ENCODE measurements around the gene CDH12. TPM values are rescaled to one million over a fixed set of nuclear protein-coding genes. Genes with fewer than 3 reads are reported as not detected.

CDH12 gene
- total RNA-seq, 1 experiment from 2014 or later: not detected

GRCh38 chr5:22390888-22391287 is 462.3 kb downstream of the CDH12 start:
- no peaks in the 10 kb centered on the region for H3K4me1 ChIP-seq (ENCODE audit: low read length)
- no peak for DNase-seq
- no peaks in the 10 kb centered on the region for H3K79me2 ChIP-seq (ENCODE audit: low read length)
- no peak overlapping the region for H2AFZ ChIP-seq (ENCODE audit: low read length)
- no peak overlapping the region for H3K27ac ChIP-seq (ENCODE audit: low read length)
- H3K4me3 ChIP-seq (ENCODE audit: low read length): no peak overlapping the region
- H3K4me2 ChIP-seq (ENCODE audit: low read depth, low read length, poor library complexity, severe bottlenecking): no peak overlapping the region
- H4K20me1 ChIP-seq (ENCODE audit: insufficient read depth, low read depth, low read length): no peaks in the 10 kb centered on the region
- H3K9ac ChIP-seq (ENCODE audit: low read length): no peak overlapping the region
- H3K27me3 ChIP-seq (ENCODE audit: low read length): no peaks in the 10 kb centered on the region
- H3K9me3 ChIP-seq (ENCODE audit: low read length): no peaks in the 10 kb centered on the region
- no peaks in the 10 kb centered on the region for H3K9me2 ChIP-seq (replicated peaks; ENCODE audit: insufficient read depth, low read length)
- H3K36me3 ChIP-seq (ENCODE audit: insufficient read depth, low read length): no peaks in the 10 kb centered on the region

GRCh38 chr5:22372826-22373660 is 480.1 kb downstream of the CDH12 start:
- H3K27ac ChIP-seq (ENCODE audit: low read length): no peak overlapping the region
- no peak overlapping the region for H3K4me3 ChIP-seq (ENCODE audit: low read length)
- H3K9me3 ChIP-seq (ENCODE audit: low read length): no peaks in the 10 kb centered on the region; the same call in 1 of the 2 replicates
- H3K27me3 ChIP-seq (ENCODE audit: low read length): no peaks in the 10 kb centered on the region
- no peak overlapping the region for H3K4me2 ChIP-seq (ENCODE audit: low read depth, low read length, poor library complexity, severe bottlenecking)
- H3K4me1 ChIP-seq (ENCODE audit: low read length): no peaks in the 10 kb centered on the region
- H3K9ac ChIP-seq (ENCODE audit: low read length): no peak overlapping the region
- no peaks in the 10 kb centered on the region for H4K20me1 ChIP-seq (ENCODE audit: insufficient read depth, low read depth, low read length)
- no peak for DNase-seq
- H3K36me3 ChIP-seq (ENCODE audit: insufficient read depth, low read length): no peaks in the 10 kb centered on the region
- no peaks in the 10 kb centered on the region for H3K9me2 ChIP-seq (replicated peaks; ENCODE audit: insufficient read depth, low read length)
- H3K79me2 ChIP-seq (ENCODE audit: low read length): no peaks in the 10 kb centered on the region
- H2AFZ ChIP-seq (ENCODE audit: low read length): no peak overlapping the region

GRCh38 chr5:22372376-22372775 is 480.8 kb downstream of the CDH12 start:
- no peaks in the 10 kb centered on the region for H3K36me3 ChIP-seq (ENCODE audit: insufficient read depth, low read length)
- H2AFZ ChIP-seq (ENCODE audit: low read length): no peak overlapping the region
- H3K4me1 ChIP-seq (ENCODE audit: low read length): no peaks in the 10 kb centered on the region
- H3K9me2 ChIP-seq (replicated peaks; ENCODE audit: insufficient read depth, low read length): no peaks in the 10 kb centered on the region
- H3K9me3 ChIP-seq (ENCODE audit: low read length): no peaks in the 10 kb centered on the region; the same call in 1 of the 2 replicates
- no peaks in the 10 kb centered on the region for H4K20me1 ChIP-seq (ENCODE audit: insufficient read depth, low read depth, low read length)
- no peak overlapping the region for H3K27ac ChIP-seq (ENCODE audit: low read length)
- no peak overlapping the region for H3K9ac ChIP-seq (ENCODE audit: low read length)
- no peak overlapping the region for H3K4me3 ChIP-seq (ENCODE audit: low read length)
- H3K4me2 ChIP-seq (ENCODE audit: low read depth, low read length, poor library complexity, severe bottlenecking): no peak overlapping the region
- no peaks in the 10 kb centered on the region for H3K27me3 ChIP-seq (ENCODE audit: low read length)
- DNase-seq: no peak
- H3K79me2 ChIP-seq (ENCODE audit: low read length): no peaks in the 10 kb centered on the region

- Histone ChIP-seq H3K27ac (ENCODE audit: low read length) (no peak overlapping the region), H4K20me1 (ENCODE audit: insufficient read depth, low read depth, low read length) (no peaks in the 10 kb centered on the region), H3K4me3 (ENCODE audit: low read length) (no peak overlapping the region), H3K27me3 (ENCODE audit: low read length) (no peaks in the 10 kb centered on the region), H3K9me2 (replicated peaks; ENCODE audit: insufficient read depth, low read length) (no peaks in the 10 kb centered on the region), H3K79me2 (ENCODE audit: low read length) (no peaks in the 10 kb centered on the region), H3K4me2 (ENCODE audit: low read depth, low read length, poor library complexity, severe bottlenecking) (no peak overlapping the region), H3K9ac (ENCODE audit: low read length) (no peak overlapping the region), H3K4me1 (ENCODE audit: low read length) (no peaks in the 10 kb centered on the region), H3K9me3 (ENCODE audit: low read length) (0 out of 2 replicates have a peak, but pooled peaks cover 4% of the 10 kb centered on the region), H2AFZ (ENCODE audit: low read length) (no peak overlapping the region), H3K36me3 (ENCODE audit: insufficient read depth, low read length) (no peaks in the 10 kb centered on the region)
- no peak for DNase-seq
Measured at GRCh38 chr5:22354956-22355355, 498.2 kb downstream of the CDH12 start.

GRCh38 chr5:22352493-22352892 is 500.7 kb downstream of the CDH12 start:
- Histone ChIP-seq H3K4me2 (ENCODE audit: low read depth, low read length, poor library complexity, severe bottlenecking) (no peak overlapping the region), H3K27ac (ENCODE audit: low read length) (no peak overlapping the region), H3K9ac (ENCODE audit: low read length) (no peak overlapping the region), H3K27me3 (ENCODE audit: low read length) (no peaks in the 10 kb centered on the region), H3K4me1 (ENCODE audit: low read length) (no peaks in the 10 kb centered on the region), H3K36me3 (ENCODE audit: insufficient read depth, low read length) (no peaks in the 10 kb centered on the region), H3K4me3 (ENCODE audit: low read length) (no peak overlapping the region), H3K9me3 (ENCODE audit: low read length) (0 out of 2 replicates have a peak, but pooled peaks cover 4% of the 10 kb centered on the region), H3K9me2 (replicated peaks; ENCODE audit: insufficient read depth, low read length) (no peaks in the 10 kb centered on the region), H3K79me2 (ENCODE audit: low read length) (no peaks in the 10 kb centered on the region), H2AFZ (ENCODE audit: low read length) (no peak overlapping the region), H4K20me1 (ENCODE audit: insufficient read depth, low read depth, low read length) (no peaks in the 10 kb centered on the region)
- no peak for DNase-seq

GRCh38 chr5:22351178-22351577 is 502.0 kb downstream of the CDH12 start:
- Histone ChIP-seq H3K79me2 (ENCODE audit: low read length) (no peaks in the 10 kb centered on the region), H3K9me3 (ENCODE audit: low read length) (0 out of 2 replicates have a peak, but pooled peaks cover 4% of the 10 kb centered on the region), H2AFZ (ENCODE audit: low read length) (no peak overlapping the region), H3K36me3 (ENCODE audit: insufficient read depth, low read length) (no peaks in the 10 kb centered on the region), H3K9me2 (replicated peaks; ENCODE audit: insufficient read depth, low read length) (no peaks in the 10 kb centered on the region), H3K4me1 (ENCODE audit: low read length) (no peaks in the 10 kb centered on the region), H3K27me3 (ENCODE audit: low read length) (no peaks in the 10 kb centered on the region), H3K9ac (ENCODE audit: low read length) (no peak overlapping the region), H4K20me1 (ENCODE audit: insufficient read depth, low read depth, low read length) (no peaks in the 10 kb centered on the region), H3K4me3 (ENCODE audit: low read length) (no peak overlapping the region), H3K27ac (ENCODE audit: low read length) (no peak overlapping the region), H3K4me2 (ENCODE audit: low read depth, low read length, poor library complexity, severe bottlenecking) (no peak overlapping the region)
- no peak for DNase-seq

- 0 out of 2 replicates have a peak, but pooled peaks cover 4% of the 10 kb centered on the region for H3K9me3 ChIP-seq (ENCODE audit: low read length)
- no peak overlapping the region for H3K4me3 ChIP-seq (ENCODE audit: low read length)
- H3K4me2 ChIP-seq (ENCODE audit: low read depth, low read length, poor library complexity, severe bottlenecking): no peak overlapping the region
- H3K79me2 ChIP-seq (ENCODE audit: low read length): no peaks in the 10 kb centered on the region
- H3K36me3 ChIP-seq (ENCODE audit: insufficient read depth, low read length): no peaks in the 10 kb centered on the region
- H3K9me2 ChIP-seq (replicated peaks; ENCODE audit: insufficient read depth, low read length): no peaks in the 10 kb centered on the region
- no peak overlapping the region for H3K9ac ChIP-seq (ENCODE audit: low read length)
- H3K27ac ChIP-seq (ENCODE audit: low read length): no peak overlapping the region
- no peak overlapping the region for H2AFZ ChIP-seq (ENCODE audit: low read length)
- DNase-seq: no peak
- no peaks in the 10 kb centered on the region for H3K27me3 ChIP-seq (ENCODE audit: low read length)
- H4K20me1 ChIP-seq (ENCODE audit: insufficient read depth, low read depth, low read length): no peaks in the 10 kb centered on the region
- H3K4me1 ChIP-seq (ENCODE audit: low read length): no peaks in the 10 kb centered on the region
Measured at GRCh38 chr5:22348027-22348426, 505.1 kb downstream of the CDH12 start.

GRCh38 chr5:22344000-22344399 is 509.1 kb downstream of the CDH12 start:
- Histone ChIP-seq H3K9me3 (ENCODE audit: low read length) (no peaks in the 10 kb centered on the region), H2AFZ (ENCODE audit: low read length) (no peak overlapping the region)

More at GRCh38 chr5:22344000-22344399, 509.1 kb downstream of the CDH12 start:
- Histone ChIP-seq H3K79me2 (ENCODE audit: low read length) (no peaks in the 10 kb centered on the region), H3K9me2 (replicated peaks; ENCODE audit: insufficient read depth, low read length) (no peaks in the 10 kb centered on the region), H3K36me3 (ENCODE audit: insufficient read depth, low read length) (no peaks in the 10 kb centered on the region), H3K4me1 (ENCODE audit: low read length) (no peaks in the 10 kb centered on the region), H3K4me2 (ENCODE audit: low read depth, low read length, poor library complexity, severe bottlenecking) (no peak overlapping the region), H3K27me3 (ENCODE audit: low read length) (no peaks in the 10 kb centered on the region), H3K4me3 (ENCODE audit: low read length) (no peak overlapping the region), H3K27ac (ENCODE audit: low read length) (no peak overlapping the region), H4K20me1 (ENCODE audit: insufficient read depth, low read depth, low read length) (no peaks in the 10 kb centered on the region), H3K9ac (ENCODE audit: low read length) (no peak overlapping the region)
- DNase-seq: no peak
